ENCODE results near the gene ZNF256. TPM values are rescaled to one million over a fixed set of nuclear protein-coding genes. Genes with fewer than 3 reads are reported as not detected.

Gene ZNF256
- total and polyA plus RNA-seq, 2 of the 13 experiments (the other 11 are each of a cell fraction or from before 2014, with no cell fraction given), result 3.8 to 6.0 TPM

Other genes starting within 250 kb of the ZNF256 start
- gene ZNF154, start 238.5 kb downstream of the ZNF256 start, total RNA-seq (2016; rRNA removed; fragmentation: Illumina TruSeq; extraction: Trizol), result not detected in 2 replicates
- gene ZNF154, start 238.5 kb downstream of the ZNF256 start, polyA plus RNA-seq (2011; rRNA removed), result not detected in 2 replicates
- not detected in 2 replicates for gene ZNF671, start 220.1 kb downstream of the ZNF256 start, total RNA-seq (2016; rRNA removed; fragmentation: Illumina TruSeq; extraction: Trizol)
- gene ZNF671, start 220.1 kb downstream of the ZNF256 start, polyA plus RNA-seq (2011; rRNA removed), result not detected in 2 replicates
- 15.6 and 16.9 TPM in 2 replicates for gene ZNF776, start 200.9 kb downstream of the ZNF256 start, total RNA-seq (2016; rRNA removed; fragmentation: Illumina TruSeq; extraction: Trizol)
- gene ZNF776, start 200.9 kb downstream of the ZNF256 start, polyA plus RNA-seq (2011; rRNA removed), result 7.6 and 8.2 TPM in 2 replicates
- 2.1 and 3.4 TPM in 2 replicates for gene ZNF586, start 178.0 kb downstream of the ZNF256 start, total RNA-seq (2016; rRNA removed; fragmentation: Illumina TruSeq; extraction: Trizol)
- gene ZNF586, start 178.0 kb downstream of the ZNF256 start, polyA plus RNA-seq (2011; rRNA removed), result 0.50 and 0.89 TPM in 2 replicates
- 16.3 and 16.6 TPM in 2 replicates for gene ZNF552, start 132.8 kb downstream of the ZNF256 start, total RNA-seq (2016; rRNA removed; fragmentation: Illumina TruSeq; extraction: Trizol)
- 8.1 and 11.7 TPM in 2 replicates for gene ZNF552, start 132.8 kb downstream of the ZNF256 start, polyA plus RNA-seq (2011; rRNA removed)
- 29.9 and 33.6 TPM in 2 replicates for gene ZNF587B, start 117.4 kb downstream of the ZNF256 start, total RNA-seq (2016; rRNA removed; fragmentation: Illumina TruSeq; extraction: Trizol)
- 4.3 and 5.2 TPM in 2 replicates for gene ZNF587B, start 117.4 kb downstream of the ZNF256 start, polyA plus RNA-seq (2011; rRNA removed)
- gene ZNF587, start 97.8 kb downstream of the ZNF256 start, total RNA-seq (2016; rRNA removed; fragmentation: Illumina TruSeq; extraction: Trizol), result 17.5 and 22.9 TPM in 2 replicates
- 8.7 and 12.6 TPM in 2 replicates for gene ZNF587, start 97.8 kb downstream of the ZNF256 start, polyA plus RNA-seq (2011; rRNA removed)
- 2.3 and 3.4 TPM in 2 replicates for gene ZNF814, start 58.7 kb downstream of the ZNF256 start, total RNA-seq (2016; rRNA removed; fragmentation: Illumina TruSeq; extraction: Trizol)
- gene ZNF814, start 58.7 kb downstream of the ZNF256 start, polyA plus RNA-seq (2011; rRNA removed), result 2.1 and 2.5 TPM in 2 replicates
- gene ZNF417, start 31.1 kb downstream of the ZNF256 start, total RNA-seq (2016; rRNA removed; fragmentation: Illumina TruSeq; extraction: Trizol), result 13.7 and 14.1 TPM in 2 replicates
- gene ZNF417, start 31.1 kb downstream of the ZNF256 start, polyA plus RNA-seq (2011; rRNA removed), result 2.9 and 3.2 TPM in 2 replicates
- 0.27 TPM in 1 of 2 replicates, not detected in the other for gene ZNF418, start 12.3 kb downstream of the ZNF256 start, total RNA-seq (2016; rRNA removed; fragmentation: Illumina TruSeq; extraction: Trizol)
- gene ZNF418, start 12.3 kb downstream of the ZNF256 start, polyA plus RNA-seq (2011; rRNA removed), result 0.03 and 0.07 TPM in 2 replicates
- 0.22 and 0.38 TPM in 2 replicates for gene C19orf18, start 26.8 kb upstream of the ZNF256 start, total RNA-seq (2016; rRNA removed; fragmentation: Illumina TruSeq; extraction: Trizol)
- gene C19orf18, start 26.8 kb upstream of the ZNF256 start, polyA plus RNA-seq (2011; rRNA removed), result 0.55 and 0.56 TPM in 2 replicates
- gene ZNF606, start 55.1 kb upstream of the ZNF256 start, total RNA-seq (2016; rRNA removed; fragmentation: Illumina TruSeq; extraction: Trizol), result 8.4 and 14.8 TPM in 2 replicates
- gene ZNF606, start 55.1 kb upstream of the ZNF256 start, polyA plus RNA-seq (2011; rRNA removed), result 4.2 and 5.2 TPM in 2 replicates
- gene ZSCAN1, start 86.3 kb upstream of the ZNF256 start, total RNA-seq (2016; rRNA removed; fragmentation: Illumina TruSeq; extraction: Trizol), result not detected in 2 replicates
- not detected in 2 replicates for gene ZSCAN1, start 86.3 kb upstream of the ZNF256 start, polyA plus RNA-seq (2011; rRNA removed)
- gene ZNF135, start 111.6 kb upstream of the ZNF256 start, total RNA-seq (2016; rRNA removed; fragmentation: Illumina TruSeq; extraction: Trizol), result not detected in 2 replicates
- not detected in 2 replicates for gene ZNF135, start 111.6 kb upstream of the ZNF256 start, polyA plus RNA-seq (2011; rRNA removed)
- not detected in 2 replicates for gene ZSCAN18, start 150.5 kb upstream of the ZNF256 start, total RNA-seq (2016; rRNA removed; fragmentation: Illumina TruSeq; extraction: Trizol)
- gene ZSCAN18, start 150.5 kb upstream of the ZNF256 start, polyA plus RNA-seq (2011; rRNA removed), result 0.10 TPM in 1 of 2 replicates, not detected in the other
- 9.6 and 11.4 TPM in 2 replicates for gene ZNF329, start 203.1 kb upstream of the ZNF256 start, total RNA-seq (2016; rRNA removed; fragmentation: Illumina TruSeq; extraction: Trizol)
- gene ZNF329, start 203.1 kb upstream of the ZNF256 start, polyA plus RNA-seq (2011; rRNA removed), result 3.8 and 4.6 TPM in 2 replicates
- 17.0 and 23.0 TPM in 2 replicates for gene ZNF274, start 235.4 kb upstream of the ZNF256 start, total RNA-seq (2016; rRNA removed; fragmentation: Illumina TruSeq; extraction: Trizol)
- gene ZNF274, start 235.4 kb upstream of the ZNF256 start, polyA plus RNA-seq (2011; rRNA removed), result 16.1 and 21.0 TPM in 2 replicates

Data from HepG2 (cell line).